ENCODE results near the gene NRXN3.
"Not testable (repeated sequence)": the region's sequence is repeated elsewhere in the genome, so short reads cannot be mapped to it uniquely, and the experiment has no call there.

NRXN3 gene

DNA sequence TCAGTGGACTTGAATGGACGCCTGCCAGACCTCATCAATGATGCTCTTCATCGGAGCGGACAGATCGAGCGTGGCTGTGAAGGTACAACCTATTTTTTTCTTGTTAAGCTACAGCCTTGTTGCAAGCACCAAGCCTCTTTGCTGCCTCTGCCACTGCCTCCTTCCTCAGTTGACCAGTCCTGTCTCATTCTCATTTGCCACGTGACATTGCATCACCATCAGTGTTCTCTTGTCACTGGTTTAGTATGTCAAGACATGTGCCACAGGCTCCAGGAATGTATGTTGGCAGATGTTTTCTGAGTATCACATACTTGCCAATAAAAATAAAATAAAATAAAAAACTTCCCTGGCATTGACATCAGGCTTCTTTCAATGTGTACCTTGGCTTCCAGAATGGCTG, 798.1 kb downstream of the NRXN3 start:
- DNase-seq = no peak

DNA sequence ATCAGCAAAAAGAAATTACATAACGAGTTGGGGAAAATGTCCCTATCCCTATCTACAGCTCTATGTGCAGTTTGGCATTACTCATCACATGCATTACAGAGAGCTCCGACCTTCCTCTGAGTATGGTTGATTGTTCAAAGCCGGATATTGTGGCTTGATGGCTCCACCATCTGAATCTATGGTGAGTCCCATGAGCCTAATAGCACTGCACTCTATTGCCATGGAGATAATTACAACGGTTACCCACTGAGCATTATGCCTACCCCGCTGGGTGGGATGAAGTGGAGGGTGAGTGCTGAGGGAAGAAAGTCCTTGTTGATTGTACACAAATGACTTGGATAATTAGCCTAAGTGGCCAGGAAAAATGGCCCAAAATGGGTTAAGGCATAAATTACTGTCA, 800.5 kb downstream of the NRXN3 start:
- no peak for DNase-seq

DNA sequence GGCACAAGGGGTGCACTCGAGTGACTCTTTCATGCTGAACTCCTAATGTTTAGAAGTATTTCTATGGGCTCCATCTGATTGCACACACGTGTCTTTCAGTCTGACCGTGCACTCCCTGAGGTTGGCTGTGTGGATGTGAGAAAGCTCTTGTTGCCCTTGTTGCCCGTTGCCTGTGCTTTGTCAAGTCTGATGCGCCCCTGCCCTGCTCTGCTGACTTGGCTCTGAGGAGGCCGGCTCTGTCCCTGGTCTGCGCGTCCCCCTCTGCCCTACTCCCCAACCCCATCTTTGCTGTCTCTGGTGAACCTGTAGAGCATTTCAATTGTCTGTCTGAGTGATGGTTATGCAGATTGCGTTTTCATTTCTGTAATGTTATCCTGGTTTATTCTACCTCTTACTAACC, 802.3 kb downstream of the NRXN3 start:
- no peak for DNase-seq

DNA sequence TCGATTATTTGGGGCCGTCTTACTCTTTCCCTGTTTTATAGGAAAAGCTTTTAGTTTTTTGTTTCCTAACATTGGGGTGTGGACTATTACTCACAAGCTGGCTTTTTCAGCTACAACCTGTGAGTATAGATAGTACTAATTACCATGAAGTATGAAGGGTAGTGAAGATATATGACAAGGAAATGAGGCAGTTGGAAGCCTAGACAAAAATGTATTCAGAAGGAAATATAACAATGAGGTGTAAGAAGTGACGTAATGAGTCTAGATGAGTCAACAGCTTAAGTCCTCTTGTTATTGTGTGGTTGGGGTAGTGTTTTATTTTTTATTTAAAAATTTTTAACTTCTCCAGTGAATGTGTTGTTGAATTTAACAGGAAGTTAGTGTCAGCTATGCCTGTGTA, 804.5 kb downstream of the NRXN3 start:
- no peak for DNase-seq

DNA sequence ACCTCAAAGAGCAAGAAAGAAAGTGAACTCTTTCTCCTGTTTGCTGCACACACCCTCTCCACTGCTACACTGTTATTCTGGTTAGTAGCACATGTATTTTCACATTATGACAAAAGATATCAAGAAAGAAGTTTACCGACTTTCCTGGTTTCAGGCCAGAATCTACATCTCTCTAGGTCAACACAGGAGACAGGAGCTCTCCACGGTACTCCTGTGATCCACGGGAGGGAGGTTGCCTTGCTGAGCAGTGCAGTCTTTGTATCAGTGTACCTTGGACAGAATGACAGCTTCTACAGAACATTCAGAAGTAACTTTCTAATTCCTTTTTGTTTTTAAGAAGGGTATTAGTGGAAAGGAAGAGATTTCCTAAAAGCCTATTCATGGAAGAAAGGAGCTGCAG, 805.6 kb downstream of the NRXN3 start:
- no peak for DNase-seq

DNA sequence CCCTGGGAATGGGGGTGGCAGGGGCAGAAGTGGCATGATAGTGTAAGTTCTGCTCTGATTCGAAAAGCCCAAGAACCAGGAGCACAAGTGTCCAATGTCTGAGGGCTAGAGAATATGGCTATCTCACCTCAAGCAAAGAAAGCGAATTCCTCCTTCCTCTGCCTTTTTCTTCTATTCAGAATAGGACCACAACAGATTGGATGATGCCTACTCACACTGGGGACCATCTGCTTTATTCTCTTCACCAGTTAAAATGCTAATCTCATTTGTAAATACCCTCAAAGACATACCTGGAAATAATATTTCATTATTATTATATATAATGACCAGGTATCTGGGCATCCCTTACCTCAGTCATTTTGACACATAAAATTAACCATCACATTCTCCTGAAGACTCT, 808.7 kb downstream of the NRXN3 start:
- no peak for DNase-seq

DNA sequence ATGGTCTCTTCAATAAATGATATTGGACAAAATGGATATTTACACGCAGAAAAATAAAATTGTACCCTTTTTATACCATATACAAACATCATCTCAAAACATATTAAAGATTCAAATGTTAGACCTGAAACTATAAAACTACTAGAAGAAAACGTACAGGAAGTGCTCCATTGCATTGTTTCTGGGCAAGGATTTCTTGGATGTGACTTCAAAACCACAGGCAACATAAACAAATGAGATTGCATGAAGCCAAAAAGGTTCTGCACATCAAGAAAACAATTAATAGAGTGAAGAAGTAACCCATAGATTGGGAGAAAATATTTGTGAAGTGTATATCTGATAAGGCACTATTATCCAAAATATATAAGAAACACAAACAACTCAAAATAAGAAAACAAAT, 812.4 kb downstream of the NRXN3 start:
- DNase-seq = no peak

DNA sequence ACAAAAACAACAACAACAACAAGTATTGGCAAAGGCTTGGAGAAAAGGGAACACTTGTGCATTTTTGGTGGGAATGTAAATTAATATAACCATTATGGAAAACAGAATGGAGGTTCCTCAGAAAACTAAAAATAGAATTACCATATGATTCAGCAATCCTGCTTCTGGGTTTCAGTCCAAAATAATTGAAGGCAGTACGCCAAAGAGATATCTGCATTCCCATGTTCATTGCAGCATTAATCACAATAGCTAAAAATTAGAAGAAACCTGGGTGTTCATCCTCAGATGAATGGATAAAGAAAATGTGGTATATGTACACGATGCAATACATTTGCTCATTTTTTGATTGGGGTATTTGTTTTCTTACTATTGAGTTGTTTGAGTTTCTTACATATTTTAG, 813.0 kb downstream of the NRXN3 start:
- no peak for DNase-seq

DNA sequence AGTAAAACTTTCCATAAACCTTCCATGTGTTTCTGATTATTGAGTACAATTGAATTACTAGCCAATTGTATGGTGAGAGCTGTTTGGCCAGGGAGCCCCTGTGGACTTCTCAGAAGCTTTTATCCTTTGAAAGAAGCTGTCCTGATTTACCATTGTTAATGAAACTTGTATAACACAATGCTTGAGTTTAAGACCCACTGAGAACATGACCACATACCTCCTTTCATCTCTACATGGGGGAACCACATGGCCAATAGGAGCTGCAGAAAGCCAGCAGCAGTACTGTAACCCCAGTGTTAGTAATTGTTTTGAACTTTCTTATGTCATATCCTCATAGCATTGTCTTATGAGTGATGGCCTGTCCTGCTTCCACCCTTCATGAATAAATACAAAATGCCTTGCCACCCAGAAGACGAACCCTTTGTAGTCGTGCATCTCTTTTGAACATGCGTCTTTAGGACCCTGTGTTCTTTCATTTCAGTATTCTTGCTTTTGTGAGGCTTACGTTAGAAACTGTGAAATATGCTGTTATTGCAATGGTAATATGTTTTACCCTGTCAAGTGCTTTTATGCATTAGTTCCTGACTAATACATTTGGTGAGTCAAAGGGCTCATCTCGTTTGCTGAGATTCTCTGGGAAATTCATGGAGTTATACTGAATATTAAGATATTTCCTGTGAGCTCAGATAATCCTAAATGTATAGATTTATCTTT, 815.7 kb downstream of the NRXN3 start:
- no peak for DNase-seq

DNA sequence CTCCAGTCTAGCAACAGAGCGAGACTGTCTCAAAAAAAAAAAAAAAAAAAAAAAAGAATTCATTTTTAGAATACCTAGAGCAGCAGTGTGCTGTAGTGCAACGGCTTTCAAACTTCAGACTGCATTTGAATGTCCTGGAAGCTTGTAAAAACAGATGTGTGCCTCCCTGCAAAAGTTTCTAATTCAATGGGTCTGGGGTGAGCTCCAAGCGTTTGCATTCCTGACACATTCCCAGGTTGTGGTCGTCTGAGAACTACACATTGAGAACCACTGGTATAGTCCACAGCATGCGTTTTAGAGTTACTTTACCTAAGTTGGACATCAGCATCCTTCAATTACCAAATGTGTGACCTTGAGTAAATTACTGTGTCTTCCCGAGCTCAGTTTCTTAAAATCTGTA, 816.8 kb downstream of the NRXN3 start:
- DNase-seq = no peak

DNA sequence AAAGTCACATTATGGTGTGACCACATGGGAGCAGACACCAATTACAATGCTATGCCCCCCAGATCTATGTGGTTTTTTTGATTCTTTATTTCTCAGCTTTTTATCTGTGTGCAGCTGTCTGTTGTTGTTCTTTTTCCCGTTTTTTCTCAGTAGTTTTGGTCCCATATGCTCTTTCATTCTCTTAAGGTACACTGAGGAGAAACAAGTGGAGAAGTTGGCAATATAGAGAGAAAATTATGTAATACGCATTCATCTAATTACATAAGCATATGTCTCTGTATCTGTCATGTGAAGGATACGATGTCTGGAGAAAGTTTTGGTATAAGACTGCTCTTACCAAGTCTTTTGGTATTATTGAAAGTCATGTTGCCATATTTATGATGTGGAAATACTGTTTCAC, 819.0 kb downstream of the NRXN3 start:
- DNase-seq = no peak

DNA sequence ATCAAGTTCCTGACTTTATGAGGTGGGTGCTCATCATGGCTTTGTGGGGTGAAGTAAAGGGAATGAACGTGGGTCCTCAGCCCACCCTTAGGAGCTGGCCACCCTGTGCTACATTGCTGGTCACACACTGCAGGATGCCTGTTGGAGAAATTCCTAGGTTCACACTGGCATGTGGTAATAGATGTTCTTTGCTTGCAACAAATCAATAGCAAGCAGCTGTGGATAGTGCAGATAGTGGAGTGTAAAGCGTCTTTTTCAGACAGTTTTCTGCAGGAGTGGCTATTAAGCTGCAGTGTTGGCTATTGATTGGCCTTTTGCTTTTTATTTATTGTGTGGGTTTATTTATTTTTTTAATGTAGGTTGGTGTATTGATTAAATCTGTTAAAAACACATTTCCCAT, 822.7 kb downstream of the NRXN3 start:
- DNase-seq = no peak

DNA sequence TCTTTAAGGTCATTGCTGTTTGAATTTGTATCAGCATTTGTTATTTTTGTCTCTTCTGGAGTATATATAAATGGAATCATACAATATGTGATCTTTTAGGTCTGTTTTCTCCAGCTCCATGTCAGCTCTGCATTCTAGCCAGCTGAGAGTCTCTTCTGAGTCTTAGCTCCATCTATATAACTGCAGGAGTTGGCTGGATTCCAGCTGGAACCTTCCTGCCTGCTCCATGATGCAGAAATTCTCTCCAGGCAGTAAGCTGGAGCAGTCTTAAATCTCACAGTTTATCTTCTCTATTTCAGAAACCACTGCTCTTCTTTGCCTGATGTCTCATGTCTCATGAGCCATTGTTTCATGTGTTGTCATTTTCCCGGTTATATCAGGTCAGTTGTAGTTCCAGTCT, 827.6 kb downstream of the NRXN3 start:
- DNase-seq = no peak

DNA sequence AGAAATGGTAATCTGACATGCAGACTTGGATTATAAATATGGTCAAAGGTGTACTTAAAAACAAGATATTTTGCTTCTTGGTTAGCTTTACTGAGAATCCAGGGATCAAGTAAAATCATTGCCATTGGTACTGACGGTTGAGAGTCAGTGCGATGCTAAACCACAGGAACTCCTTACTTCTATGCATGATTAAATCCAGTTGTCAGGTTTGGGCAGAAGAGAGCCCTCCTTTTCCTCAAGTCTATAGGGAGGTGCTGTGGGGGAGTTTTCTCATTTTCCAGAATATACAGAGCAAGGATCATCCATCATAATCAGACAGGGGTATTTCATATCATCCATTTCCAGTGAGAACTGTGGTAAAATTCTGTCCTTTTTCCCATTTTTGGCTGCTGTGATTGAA, 839.1 kb downstream of the NRXN3 start:
- DNase-seq = no peak

DNA sequence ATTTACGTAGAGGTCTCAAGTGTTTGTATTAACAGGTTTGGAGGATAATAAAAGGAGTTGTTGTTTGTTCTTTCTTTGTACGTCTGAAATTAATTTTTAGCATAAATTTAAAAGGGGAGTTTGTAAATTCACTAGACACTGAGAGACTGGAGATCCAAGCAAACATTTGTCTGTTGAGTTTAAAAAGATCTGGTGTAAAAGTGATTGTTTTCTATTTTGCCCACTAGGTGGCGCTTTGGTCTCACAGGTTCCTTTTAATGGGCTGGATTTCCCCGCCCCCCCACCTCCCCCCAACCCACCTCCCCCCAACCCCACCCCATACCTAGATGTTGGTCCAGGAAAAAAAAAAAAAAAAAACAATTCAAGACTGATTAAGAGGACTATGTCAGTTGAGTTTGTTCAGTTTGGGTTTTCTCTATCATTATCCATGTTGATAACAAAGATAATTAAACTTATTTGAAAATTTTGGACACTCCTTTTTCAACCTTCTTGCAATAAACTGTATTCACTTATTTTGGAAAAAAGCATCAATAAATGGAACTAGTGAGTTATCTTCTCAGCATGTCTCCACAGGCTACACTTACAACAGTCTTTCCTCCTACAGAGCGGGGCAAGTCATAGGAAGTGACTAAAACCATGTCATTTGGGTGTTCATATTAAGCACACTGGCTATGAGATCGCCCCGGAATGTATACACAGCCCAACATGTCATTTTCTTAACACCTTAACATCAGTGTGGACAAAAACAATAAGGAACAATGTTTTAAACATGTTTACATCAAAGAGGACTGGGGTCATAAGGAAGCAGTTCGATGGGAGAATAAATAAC, 841.1 kb downstream of the NRXN3 start:
- DNase-seq = peak; percentile 12

DNA sequence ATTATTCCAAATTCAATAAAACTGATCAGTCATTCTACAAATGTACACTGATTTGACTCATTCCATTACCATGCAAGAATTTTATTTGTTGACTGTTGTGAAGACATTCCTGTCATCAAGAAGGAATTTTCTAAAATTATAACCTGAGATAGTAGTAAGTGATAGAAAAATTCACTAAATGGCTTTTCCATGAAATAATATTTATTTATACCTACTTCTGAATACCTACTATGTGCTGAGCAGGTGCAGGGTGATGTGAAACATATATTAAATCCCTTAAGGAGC, 841.7 kb downstream of the NRXN3 start:
- DNase-seq = no peak

DNA sequence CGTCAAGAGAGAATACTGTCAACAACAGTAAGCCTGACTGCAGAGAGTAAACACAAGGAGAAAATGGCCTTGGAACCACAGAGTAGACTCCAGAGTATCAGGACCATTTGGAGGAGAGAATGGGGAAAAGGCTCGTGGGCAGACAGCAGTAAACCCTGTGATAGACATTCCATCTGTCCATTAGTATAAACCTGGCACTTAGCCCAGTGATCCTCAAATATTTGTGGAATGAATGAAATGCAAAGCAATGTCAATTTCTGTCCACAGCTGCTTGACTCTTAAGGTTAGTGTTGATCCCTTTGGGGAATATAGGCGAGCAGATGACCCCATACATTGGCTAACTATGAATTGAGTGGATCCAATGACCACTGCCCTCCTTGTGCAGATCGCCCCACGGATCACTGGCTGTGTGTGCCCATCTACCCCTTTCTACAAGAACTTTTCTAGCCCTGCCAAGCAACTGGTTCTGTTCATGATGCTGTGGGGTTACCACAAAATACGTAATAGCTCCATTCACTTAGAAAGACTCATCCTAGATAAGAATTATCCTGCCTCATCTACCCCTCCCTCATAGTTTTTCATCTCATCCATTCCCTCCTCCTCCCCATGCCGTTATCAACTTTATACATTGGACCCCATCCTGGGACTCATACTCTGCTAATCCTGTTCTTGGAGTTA, 846.8 kb downstream of the NRXN3 start:
- no peak for DNase-seq

DNA sequence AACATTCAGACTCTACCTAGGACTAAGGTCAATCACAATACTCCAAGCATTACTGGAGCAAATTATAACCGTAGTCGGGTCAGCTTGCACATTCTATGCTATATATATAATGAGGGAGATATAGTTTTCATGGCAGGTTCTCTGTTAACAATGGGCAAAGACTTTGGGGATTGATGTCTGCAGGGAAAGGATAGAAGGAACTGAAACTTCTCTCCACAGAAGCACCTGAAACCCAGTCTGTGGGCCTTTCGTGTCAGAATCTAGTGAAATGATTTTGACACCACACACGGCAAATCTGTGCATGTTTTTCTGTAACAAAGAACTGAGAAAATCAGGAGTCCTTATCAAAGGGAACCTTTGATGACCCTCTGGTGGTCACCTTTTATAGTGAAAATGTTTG, 847.4 kb downstream of the NRXN3 start:
- DNase-seq = no peak

DNA sequence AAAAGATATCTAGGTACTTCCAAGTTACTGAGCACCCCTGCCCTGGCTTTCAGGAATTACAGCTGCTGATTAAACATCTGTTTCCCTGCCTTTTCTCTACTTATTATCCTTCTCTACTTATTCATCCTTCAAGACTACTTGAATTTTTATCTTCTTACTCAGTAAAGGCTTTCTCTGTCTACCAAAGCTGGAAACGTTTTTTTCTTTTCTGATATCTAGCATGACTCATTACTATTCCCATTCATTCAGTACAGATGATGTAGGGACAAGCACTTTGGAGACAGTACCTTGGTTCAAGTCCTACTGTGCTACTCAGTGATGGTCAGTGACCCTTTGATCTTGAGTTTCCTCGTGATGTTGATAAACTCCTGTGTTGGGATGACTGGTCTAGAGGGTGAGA, 848.7 kb downstream of the NRXN3 start:
- no peak for DNase-seq

DNA sequence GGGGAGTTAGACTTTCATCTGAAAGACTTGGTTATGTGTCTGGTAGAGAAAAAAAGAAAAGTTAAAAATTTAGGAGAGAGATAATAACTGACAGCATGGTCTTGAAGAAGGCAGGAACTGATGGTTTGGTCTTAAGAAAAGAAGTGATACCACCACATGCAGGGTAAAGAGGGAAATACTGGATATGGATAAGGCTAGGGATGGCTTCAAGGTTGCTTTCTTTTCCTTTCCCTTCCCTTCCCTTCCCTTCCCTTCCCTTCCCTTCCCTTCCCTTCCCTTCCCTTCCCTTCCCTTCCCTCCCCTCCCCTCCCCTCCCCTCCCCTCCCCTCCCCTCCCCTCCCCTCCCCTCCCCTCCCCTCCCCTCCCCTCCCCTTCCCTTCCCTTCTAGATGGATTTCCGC, 849.7 kb downstream of the NRXN3 start:
- DNase-seq = not testable (repeated sequence)

DNA sequence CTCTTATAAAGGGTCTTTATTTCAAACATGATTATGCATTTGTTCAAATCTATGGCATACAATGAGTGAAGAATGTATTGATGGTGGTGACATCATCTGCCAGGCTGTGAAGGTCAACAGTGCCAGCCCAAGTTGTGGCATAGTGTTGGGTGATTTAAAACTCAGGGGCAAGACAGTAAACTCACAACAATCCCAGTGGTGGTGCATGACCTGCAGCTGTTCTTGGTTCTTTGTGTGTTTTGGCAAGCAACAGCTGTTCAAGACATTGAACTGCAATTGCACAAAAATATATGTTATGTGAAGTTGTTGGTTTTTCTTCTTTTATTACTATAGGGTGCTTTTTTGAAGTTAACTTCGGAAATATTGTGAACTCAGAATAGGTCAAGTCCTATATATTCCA, 851.6 kb downstream of the NRXN3 start:
- no peak for DNase-seq

DNA sequence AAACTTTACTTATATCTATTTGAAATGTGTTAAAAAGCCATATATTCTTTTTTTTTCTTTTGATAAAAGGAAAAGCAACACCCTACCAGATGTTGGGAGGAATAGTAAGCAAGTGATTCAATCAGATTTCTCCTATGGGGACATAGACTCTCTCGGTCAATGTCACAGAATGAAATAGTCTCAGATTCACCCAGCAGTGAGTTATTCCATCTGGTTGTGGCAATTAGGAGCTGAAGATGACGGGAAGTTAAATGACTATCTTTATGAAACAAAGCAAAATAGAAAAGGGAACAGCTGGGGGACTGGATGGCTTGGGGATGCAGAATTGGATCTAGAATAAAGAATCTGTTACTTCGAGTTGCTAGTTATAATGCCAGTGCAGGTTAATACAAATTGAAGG, 857.0 kb downstream of the NRXN3 start:
- no peak for DNase-seq

DNA sequence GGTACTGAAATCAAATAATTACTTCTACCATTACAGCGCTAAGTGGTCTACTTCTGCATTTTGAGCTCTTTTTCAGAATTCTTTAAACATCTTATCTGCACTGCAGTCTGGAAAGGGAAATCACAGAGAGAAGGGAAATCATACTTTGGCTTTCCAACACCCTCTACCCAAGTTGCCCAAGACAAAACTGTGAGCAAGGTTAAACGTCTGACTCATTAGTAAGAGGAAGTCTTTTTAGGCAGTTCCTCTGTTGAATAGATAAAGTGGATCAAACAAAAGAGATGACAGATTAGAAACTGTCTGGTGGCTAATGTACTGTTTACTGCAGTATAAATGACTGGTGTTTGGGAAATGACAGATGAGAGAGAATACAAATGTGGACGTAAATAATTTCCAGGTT, 858.1 kb downstream of the NRXN3 start:
- no peak for DNase-seq

DNA sequence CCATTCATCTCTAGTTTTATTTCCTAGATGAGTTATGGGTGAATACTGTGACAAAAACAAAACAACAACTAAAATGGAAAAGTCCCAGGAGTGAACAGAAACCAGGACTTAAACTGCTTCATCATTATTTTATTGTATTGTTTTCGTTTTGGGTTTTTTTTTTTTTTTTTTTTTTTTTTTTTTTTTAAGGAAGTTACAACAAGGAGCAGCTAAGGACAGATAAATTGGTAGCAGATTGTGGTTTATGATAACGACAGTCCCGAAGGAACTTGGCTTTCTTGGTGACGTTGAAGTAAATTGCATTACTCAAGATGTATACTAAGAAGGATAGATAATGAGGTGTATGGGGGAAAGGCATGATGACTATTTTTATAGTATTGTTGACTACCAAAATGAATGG, 866.3 kb downstream of the NRXN3 start:
- DNase-seq = no peak

Data from NCI-H2029 (cell line).